ENCODE data around the gene RAC3.

Gene RAC3

GRCh38 chr17:82013772-82014321 lies 17.6 kb upstream of the RAC3 start:
- no peak for DNase-seq

- DNase-seq, result no peak
Observed at GRCh38 chr17:82014432-82014831, 17.0 kb upstream of the RAC3 start.

GRCh38 chr17:82014971-82015310 lies 16.5 kb upstream of the RAC3 start:
- DNase-seq, result no peak

- DNase-seq, result no peak
Observed at GRCh38 chr17:82015311-82015971, 16.0 kb upstream of the RAC3 start.

- DNase-seq, result no peak
Observed at GRCh38 chr17:82016061-82016874, 15.2 kb upstream of the RAC3 start.

GRCh38 chr17:82016875-82017459 lies 14.5 kb upstream of the RAC3 start:
- no peak for DNase-seq

GRCh38 chr17:82017612-82018151 lies 13.8 kb upstream of the RAC3 start:
- no peak for DNase-seq

GRCh38 chr17:82018152-82018988 lies 13.1 kb upstream of the RAC3 start:
- no peak for DNase-seq

- DNase-seq, result no peak
Observed at GRCh38 chr17:82018989-82019689, 12.3 kb upstream of the RAC3 start.

- DNase-seq, result peak; percentile 80 to 82
Observed at GRCh38 chr17:82019690-82020571, 11.5 kb upstream of the RAC3 start.

- DNase-seq, result no peak
Observed at GRCh38 chr17:82020572-82021106, 10.8 kb upstream of the RAC3 start.

- peak; percentile 68 to 72 for DNase-seq
Observed at GRCh38 chr17:82021107-82021899, 10.2 kb upstream of the RAC3 start.

GRCh38 chr17:82021900-82022309 lies 9.6 kb upstream of the RAC3 start:
- peak in 1 of 2 experiments; percentile 17 for DNase-seq

- DNase-seq, result no peak
Observed at GRCh38 chr17:82022310-82022980, 9.0 kb upstream of the RAC3 start, which contains the start of gene CENPX. Gene CENPX (minus strand): TSS chr17:82022878. CDS start chr17:82022861, 17 bp downstream.

- peak; percentile 100 for DNase-seq
Observed at GRCh38 chr17:82022981-82023446, 8.5 kb upstream of the RAC3 start, which contains the start of gene LRRC45. Gene LRRC45 (plus strand): TSS chr17:82023305. CDS start chr17:82023644, 339 bp downstream.

- peak; percentile 28 to 44 for DNase-seq
Observed at GRCh38 chr17:82023447-82024241, 7.8 kb upstream of the RAC3 start.

GRCh38 chr17:82024859-82025258 lies 6.6 kb upstream of the RAC3 start:
- no peak for DNase-seq

Measured in activated CD4-positive, alpha-beta T cell treated with anti-CD3 and anti-CD28 coated beads, Interleukin-2, amount 50 U/mL, for 48 hours (primary cell).